OCI-LY1 (cell line): ENCODE data around the gene RNF214.
A peak's percentile ranks its signal among the peaks of the same experiment; 100 is the strongest.

Experiments used
- H2AFZ ChIP-seq: fragments of 200-600 bp; sonication (generic), shearing (Covaris generic); 2 replicates; pipeline ENCODE4 v1.6.0; 2014; ENCODE audit warnings: antibody characterized with exemption, mild to moderate bottlenecking, low read length
- H3F3A ChIP-seq: fragments of 200-600 bp; sonication (generic), shearing (Covaris generic); 2 replicates; pipeline ENCODE4 v1.6.0; 2014; ENCODE audit warnings: mild to moderate bottlenecking, antibody characterized with exemption, low read length, moderate library complexity; ENCODE audit not compliant: insufficient read depth
- H3K27ac ChIP-seq: fragments of 200-600 bp; sonication (generic); 2 replicates; pipeline ENCODE4 v1.5.1; 2014; ENCODE audit warnings: low read length, mixed run types, mild to moderate bottlenecking, low read depth; ENCODE audit not compliant: poor library complexity, severe bottlenecking
- H3K27me3 ChIP-seq: fragments of 200-600 bp; sonication (generic); 2 replicates; pipeline ENCODE4 v1.6.0; 2014; ENCODE audit warnings: antibody characterized with exemption, mild to moderate bottlenecking, low read length, moderate library complexity; ENCODE audit not compliant: insufficient read depth
- H3K36me3 ChIP-seq: fragments of 200-600 bp; sonication (generic); 2 replicates; pipeline ENCODE4 v1.6.1; 2014; ENCODE audit warnings: mild to moderate bottlenecking, antibody characterized with exemption, low read length, moderate library complexity, mixed read lengths; ENCODE audit not compliant: insufficient read depth
- H3K4me1 ChIP-seq: fragments of 200-600 bp; sonication (generic); 2 replicates; pipeline ENCODE4 v1.5.1; 2014; ENCODE audit warnings: mild to moderate bottlenecking, low read length, moderate library complexity; ENCODE audit not compliant: insufficient read depth, severe bottlenecking
- H3K4me2 ChIP-seq: fragments of 200-600 bp; sonication (generic), shearing (Covaris generic); 2 replicates; pipeline ENCODE4 v1.6.1; 2014; ENCODE audit warnings: low read length
- H3K4me3 ChIP-seq: fragments of 200-600 bp; sonication (generic); 2 replicates; pipeline ENCODE4 v1.5.1; 2014; ENCODE audit warnings: low read length, low read depth, mild to moderate bottlenecking, mixed read lengths; ENCODE audit not compliant: poor library complexity, severe bottlenecking
- H3K79me2 ChIP-seq: fragments of 200-600 bp; shearing (Covaris generic); 2 replicates; pipeline ENCODE4 v1.6.1; 2016; ENCODE audit warnings: mixed run types, low read length, mixed read lengths; ENCODE audit not compliant: insufficient read depth
- H3K9ac ChIP-seq: fragments of 200-600 bp; sonication (generic), shearing (Covaris generic); 2 replicates; pipeline ENCODE4 v1.6.1; 2014; ENCODE audit warnings: mild to moderate bottlenecking, low read length, mixed read lengths
- H3K9me2 ChIP-seq: fragments of 200-600 bp; sonication (generic), shearing (Covaris generic); 2 replicates; pipeline ENCODE4 v1.6.1; 2014; ENCODE audit warnings: low read depth, mild to moderate bottlenecking, low read length, mixed read lengths
- H3K9me3 ChIP-seq: fragments of 200-600 bp; shearing (Covaris generic); 2 replicates; pipeline ENCODE4 v1.6.1; 2014; ENCODE audit warnings: low read length, mixed read lengths
- H4K20me1 ChIP-seq: fragments of 200-600 bp; sonication (generic), shearing (Covaris generic); 2 replicates; pipeline ENCODE4 v1.6.0; 2016; ENCODE audit warnings: mild to moderate bottlenecking, low read length; ENCODE audit not compliant: insufficient read depth
- EZH2 ChIP-seq: fragments of 200-600 bp; sonication (generic), shearing (Covaris generic); IDR thresholded peaks from 2 replicates; pipeline ENCODE4 v1.8.0; 2017; ENCODE audit warnings: borderline replicate concordance, mixed run types, mild to moderate bottlenecking, antibody characterized with exemption, low read length, moderate library complexity, mixed read lengths
- TF ChIP-seq, protein P1 (sequence below): fragments of 200-600 bp; sonication (generic), shearing (Covaris generic); IDR thresholded peaks from 2 replicates; pipeline ENCODE4 v1.5.1; 2017; ENCODE audit warnings: mild to moderate bottlenecking, antibody characterized with exemption, low read length, moderate library complexity, mixed read lengths

The RNF214 gene

DNA sequence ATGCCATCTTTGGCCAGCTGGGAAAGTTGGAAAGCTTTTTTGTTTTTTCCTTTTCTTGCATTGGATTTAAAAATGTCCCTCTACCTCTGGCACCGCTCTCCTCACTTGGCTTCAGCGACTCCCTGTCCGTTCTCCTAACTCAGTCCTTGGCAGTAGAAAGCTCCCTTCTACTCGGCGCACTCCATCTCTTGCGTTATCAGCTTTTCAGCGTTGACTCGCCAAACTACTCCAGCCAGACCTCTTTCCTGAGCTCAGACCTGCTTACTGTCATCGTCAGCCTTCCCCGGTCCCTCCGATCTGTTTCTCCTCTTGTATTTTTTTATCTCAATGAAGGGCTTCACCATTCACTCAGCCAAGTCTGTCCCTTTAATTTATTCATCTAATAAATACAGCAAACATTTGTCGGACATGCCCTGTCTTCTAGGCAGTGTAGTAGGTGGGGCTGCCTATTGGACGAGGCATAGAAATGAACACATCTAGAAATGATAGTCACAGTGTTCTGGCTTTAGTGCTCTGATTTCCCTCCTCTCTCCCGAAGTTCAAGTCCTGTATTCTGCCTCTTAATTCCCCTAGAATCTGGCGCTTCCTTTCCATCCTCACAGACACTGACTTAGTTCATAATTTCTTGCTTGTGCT is 96.0 kb downstream of the RNF214 start:
- Histone ChIP-seq H3K4me2 (peak overlapping the region; percentile 86), H3K4me1 (peaks cover 14% of the 10 kb centered on the region), H3K9me2 (no peaks in the 10 kb centered on the region), H2AFZ (no peak overlapping the region), H3K4me3 (peak overlapping the region; percentile 72), H3K9me3 (no peaks in the 10 kb centered on the region), H3K36me3 (no peaks in the 10 kb centered on the region), H4K20me1 (no peaks in the 10 kb centered on the region), H3K27me3 (no peaks in the 10 kb centered on the region), H3K9ac (peak overlapping the region; percentile 72), H3K27ac (no peak overlapping the region), H3K79me2 (no peaks in the 10 kb centered on the region), H3F3A (no peaks in the 10 kb centered on the region)
- no peak for TF ChIP-seq EZH2
- TF ChIP-seq, protein P1, sequence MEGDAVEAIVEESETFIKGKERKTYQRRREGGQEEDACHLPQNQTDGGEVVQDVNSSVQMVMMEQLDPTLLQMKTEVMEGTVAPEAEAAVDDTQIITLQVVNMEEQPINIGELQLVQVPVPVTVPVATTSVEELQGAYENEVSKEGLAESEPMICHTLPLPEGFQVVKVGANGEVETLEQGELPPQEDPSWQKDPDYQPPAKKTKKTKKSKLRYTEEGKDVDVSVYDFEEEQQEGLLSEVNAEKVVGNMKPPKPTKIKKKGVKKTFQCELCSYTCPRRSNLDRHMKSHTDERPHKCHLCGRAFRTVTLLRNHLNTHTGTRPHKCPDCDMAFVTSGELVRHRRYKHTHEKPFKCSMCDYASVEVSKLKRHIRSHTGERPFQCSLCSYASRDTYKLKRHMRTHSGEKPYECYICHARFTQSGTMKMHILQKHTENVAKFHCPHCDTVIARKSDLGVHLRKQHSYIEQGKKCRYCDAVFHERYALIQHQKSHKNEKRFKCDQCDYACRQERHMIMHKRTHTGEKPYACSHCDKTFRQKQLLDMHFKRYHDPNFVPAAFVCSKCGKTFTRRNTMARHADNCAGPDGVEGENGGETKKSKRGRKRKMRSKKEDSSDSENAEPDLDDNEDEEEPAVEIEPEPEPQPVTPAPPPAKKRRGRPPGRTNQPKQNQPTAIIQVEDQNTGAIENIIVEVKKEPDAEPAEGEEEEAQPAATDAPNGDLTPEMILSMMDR = no peak

DNA sequence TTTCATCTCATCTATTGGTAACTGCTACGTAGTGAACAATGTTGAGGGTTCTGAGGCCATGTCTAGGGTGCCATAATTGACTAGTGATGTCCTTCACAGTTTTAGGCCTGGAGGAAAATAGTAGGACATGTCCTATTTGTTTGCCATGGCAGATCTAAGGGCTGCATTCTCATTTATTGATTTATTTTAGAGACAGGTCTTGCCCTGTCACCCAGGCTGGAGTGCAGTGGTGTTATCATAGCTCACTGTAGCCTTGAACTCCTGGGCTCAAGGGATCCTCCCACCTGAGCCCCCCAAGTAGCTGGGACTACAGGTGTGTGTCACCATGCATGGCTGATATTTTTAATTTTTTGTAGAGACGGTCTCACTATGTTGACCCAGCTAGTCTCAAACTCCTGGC is 100.4 kb downstream of the RNF214 start:
- Histone ChIP-seq H3K36me3 (no peaks in the 10 kb centered on the region), H3K79me2 (no peaks in the 10 kb centered on the region), H3F3A (no peaks in the 10 kb centered on the region), H3K4me2 (no peak overlapping the region), H3K27me3 (no peaks in the 10 kb centered on the region), H3K4me3 (no peak overlapping the region), H3K27ac (no peak overlapping the region), H3K4me1 (peaks cover 14% of the 10 kb centered on the region), H4K20me1 (no peaks in the 10 kb centered on the region), H3K9me3 (no peaks in the 10 kb centered on the region), H2AFZ (no peak overlapping the region), H3K9ac (no peak overlapping the region), H3K9me2 (no peaks in the 10 kb centered on the region)
- no peak for TF ChIP-seq EZH2
- TF ChIP-seq, protein P1 = no peak

DNA sequence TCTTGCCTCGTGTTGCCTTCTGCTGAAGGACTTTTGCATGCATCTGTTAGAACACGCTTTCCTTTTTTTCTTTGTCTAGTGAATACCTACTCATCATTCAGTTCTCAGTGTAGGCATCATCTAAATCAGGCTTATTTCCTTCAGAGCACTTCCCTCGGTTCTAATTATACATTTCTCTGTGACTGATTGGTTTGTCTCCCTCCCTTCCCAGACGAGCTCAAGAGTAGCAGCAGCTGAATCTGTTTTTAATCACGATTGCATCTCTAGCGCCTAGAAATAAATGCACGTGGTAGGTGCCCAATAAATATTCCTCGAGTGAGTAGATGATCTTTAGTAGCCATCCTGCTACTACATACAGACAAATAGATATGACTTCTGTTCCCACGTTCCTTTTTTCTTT is 101.4 kb downstream of the RNF214 start:
- Histone ChIP-seq H3K4me3 (no peak overlapping the region), H4K20me1 (no peaks in the 10 kb centered on the region), H3K9me3 (no peaks in the 10 kb centered on the region), H3K36me3 (no peaks in the 10 kb centered on the region), H3K27ac (no peak overlapping the region), H2AFZ (no peak overlapping the region), H3K9ac (no peak overlapping the region), H3K79me2 (no peaks in the 10 kb centered on the region), H3F3A (no peaks in the 10 kb centered on the region), H3K4me1 (peaks cover 6% of the 10 kb centered on the region), H3K27me3 (no peaks in the 10 kb centered on the region), H3K4me2 (no peak overlapping the region), H3K9me2 (no peaks in the 10 kb centered on the region)
- no peak for TF ChIP-seq EZH2
- TF ChIP-seq, protein P1 = no peak
